HepG2 (cell line): ENCODE results near the gene SYCP2L.

Source experiments
- HOXA5 ChIP-seq: sonication (generic); formaldehyde crosslinking; IDR thresholded peaks from 2 replicates; pipeline ENCODE4 v1.4.0; 2020; ENCODE audit warnings: missing genetic modification reagents
- PITX1 ChIP-seq: sonication (generic); formaldehyde crosslinking; IDR thresholded peaks from 2 replicates; pipeline ENCODE4 v1.5.1; 2020; ENCODE audit warnings: mild to moderate bottlenecking, missing genetic modification reagents
- POLR2A ChIP-seq, 2 experiments: IDR thresholded peaks; 2 replicates each; pipeline ENCODE4 v1.6.1; 2011; ENCODE audit warnings: low read depth in 2 of 2, low read length in 2 of 2, mild to moderate bottlenecking in 1 of 2, moderate library complexity in 1 of 2; ENCODE audit not compliant: insufficient read depth in 1 of 2
- ZNF274 ChIP-seq: sonication (generic); formaldehyde crosslinking; IDR thresholded peaks from 2 replicates; pipeline ENCODE4 v1.5.1; 2020; ENCODE audit warnings: mild to moderate bottlenecking, missing genetic modification reagents
- TF ChIP-seq, protein P1 (sequence below): sonication (generic); formaldehyde crosslinking; IDR thresholded peaks from 2 replicates; pipeline ENCODE4 v1.5.0; 2020; ENCODE audit warnings: missing genetic modification reagents
- TF ChIP-seq, protein P2 (sequence below), 2 experiments: IDR thresholded peaks; 2 replicates each; pipeline ENCODE4 v1.6.1; 2011 to 2012; ENCODE audit warnings: low read length in 2 of 2, borderline replicate concordance in 1 of 2, low read depth in 1 of 2, mild to moderate bottlenecking in 1 of 2, moderate library complexity in 1 of 2

- no peak for TF ChIP-seq HOXA5 (CRISPR knock-in tag)
- TF ChIP-seq PITX1, result no peak
- TF ChIP-seq, protein P1, sequence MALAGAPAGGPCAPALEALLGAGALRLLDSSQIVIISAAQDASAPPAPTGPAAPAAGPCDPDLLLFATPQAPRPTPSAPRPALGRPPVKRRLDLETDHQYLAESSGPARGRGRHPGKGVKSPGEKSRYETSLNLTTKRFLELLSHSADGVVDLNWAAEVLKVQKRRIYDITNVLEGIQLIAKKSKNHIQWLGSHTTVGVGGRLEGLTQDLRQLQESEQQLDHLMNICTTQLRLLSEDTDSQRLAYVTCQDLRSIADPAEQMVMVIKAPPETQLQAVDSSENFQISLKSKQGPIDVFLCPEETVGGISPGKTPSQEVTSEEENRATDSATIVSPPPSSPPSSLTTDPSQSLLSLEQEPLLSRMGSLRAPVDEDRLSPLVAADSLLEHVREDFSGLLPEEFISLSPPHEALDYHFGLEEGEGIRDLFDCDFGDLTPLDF, result no peak
- TF ChIP-seq, protein P2, sequence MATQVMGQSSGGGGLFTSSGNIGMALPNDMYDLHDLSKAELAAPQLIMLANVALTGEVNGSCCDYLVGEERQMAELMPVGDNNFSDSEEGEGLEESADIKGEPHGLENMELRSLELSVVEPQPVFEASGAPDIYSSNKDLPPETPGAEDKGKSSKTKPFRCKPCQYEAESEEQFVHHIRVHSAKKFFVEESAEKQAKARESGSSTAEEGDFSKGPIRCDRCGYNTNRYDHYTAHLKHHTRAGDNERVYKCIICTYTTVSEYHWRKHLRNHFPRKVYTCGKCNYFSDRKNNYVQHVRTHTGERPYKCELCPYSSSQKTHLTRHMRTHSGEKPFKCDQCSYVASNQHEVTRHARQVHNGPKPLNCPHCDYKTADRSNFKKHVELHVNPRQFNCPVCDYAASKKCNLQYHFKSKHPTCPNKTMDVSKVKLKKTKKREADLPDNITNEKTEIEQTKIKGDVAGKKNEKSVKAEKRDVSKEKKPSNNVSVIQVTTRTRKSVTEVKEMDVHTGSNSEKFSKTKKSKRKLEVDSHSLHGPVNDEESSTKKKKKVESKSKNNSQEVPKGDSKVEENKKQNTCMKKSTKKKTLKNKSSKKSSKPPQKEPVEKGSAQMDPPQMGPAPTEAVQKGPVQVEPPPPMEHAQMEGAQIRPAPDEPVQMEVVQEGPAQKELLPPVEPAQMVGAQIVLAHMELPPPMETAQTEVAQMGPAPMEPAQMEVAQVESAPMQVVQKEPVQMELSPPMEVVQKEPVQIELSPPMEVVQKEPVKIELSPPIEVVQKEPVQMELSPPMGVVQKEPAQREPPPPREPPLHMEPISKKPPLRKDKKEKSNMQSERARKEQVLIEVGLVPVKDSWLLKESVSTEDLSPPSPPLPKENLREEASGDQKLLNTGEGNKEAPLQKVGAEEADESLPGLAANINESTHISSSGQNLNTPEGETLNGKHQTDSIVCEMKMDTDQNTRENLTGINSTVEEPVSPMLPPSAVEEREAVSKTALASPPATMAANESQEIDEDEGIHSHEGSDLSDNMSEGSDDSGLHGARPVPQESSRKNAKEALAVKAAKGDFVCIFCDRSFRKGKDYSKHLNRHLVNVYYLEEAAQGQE (IDR thresholded peaks at IDR 0.05; ENCODE audit: borderline replicate concordance in 1 of 2, low read depth in 1 of 2, low read length in 2 of 2), result no peak
- TF ChIP-seq ZNF274 (CRISPR knock-in tag), result no peak
- TF ChIP-seq POLR2A (IDR thresholded peaks at IDR 0.05; ENCODE audit: insufficient read depth in 1 of 2, low read depth in 2 of 2, low read length in 2 of 2), result no peak
Observed at GRCh38 chr6:10989587-10989986, 102.7 kb downstream of the SYCP2L start.
